ENCODE results near the gene PFN3. TPM values are rescaled to one million over a fixed set of nuclear protein-coding genes. Genes with fewer than 3 reads are reported as not detected.

PFN3 gene
- total and polyA plus RNA-seq, 2 of the 4 experiments (the other 2 are of a cell fraction): not detected

DNA sequence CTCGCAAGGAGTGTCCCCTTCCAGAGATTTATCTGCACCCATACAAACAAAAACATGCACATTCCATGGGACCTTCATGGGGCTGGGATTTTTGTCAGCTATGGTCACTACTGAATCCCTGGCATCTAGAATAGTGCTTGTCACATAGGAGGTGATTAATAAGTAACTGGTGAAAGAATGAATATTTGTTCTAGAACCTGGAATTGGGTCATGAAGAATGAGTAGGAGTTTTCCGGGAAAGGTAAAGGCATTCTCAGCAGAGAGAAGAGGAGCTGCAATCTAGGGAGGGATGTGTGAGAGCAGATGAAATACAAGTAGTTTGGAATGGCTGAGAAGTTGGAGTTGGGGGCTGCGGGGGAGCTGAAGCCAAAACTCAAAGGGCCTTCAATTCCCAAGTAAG is 46.2 kb downstream of the PFN3 start:
- H2AFZ ChIP-seq (replicated peaks; ENCODE audit: low read length, poor library complexity): no peak overlapping the region
- no peak overlapping the region for H3K9ac ChIP-seq (ENCODE audit: low read depth, low read length)
- WGBS, 2 experiments (ENCODE audit: extremely low coverage in 2 of 2, insufficient read length in 1 of 2): 100% methylated on average over 1 of the region's 3 CpGs; no CpG with 5 or more reads in 1 of the 2 experiments
- intact Hi-C loops (cut with micrococcal nuclease) (no loop called here), in situ Hi-C loops (cut with MboI; ENCODE audit: low sequenced_read_pairs) (no loop called here), dilution Hi-C loops (cut with HindIII; ENCODE audit: low sequenced_read_pairs, unreplicated experiment) (no loop called here)
- H3K18ac ChIP-seq (ENCODE audit: low read depth, low read length): no peak overlapping the region
- H3K9me1 ChIP-seq (ENCODE audit: insufficient read depth, low read length): peaks cover 6% of the 10 kb centered on the region; the same call in 1 of the 2 replicates
- no peak overlapping the region for H2BK120ac ChIP-seq (ENCODE audit: low read depth, low read length)
- no peak overlapping the region for H3K4me2 ChIP-seq (ENCODE audit: low read depth, low read length)
- no peaks in the 10 kb centered on the region; the same call in none of the 2 replicates for H4K20me1 ChIP-seq (ENCODE audit: insufficient read depth, low read length)
- H2AK5ac ChIP-seq (ENCODE audit: low read depth, low read length): no peak overlapping the region
- H3K9me3 ChIP-seq (ENCODE audit: control insufficient read depth, insufficient read depth, low read length): peaks cover 2% of the 10 kb centered on the region; the same call in 1 of the 2 replicates
- H3K4ac ChIP-seq (ENCODE audit: low read depth, low read length): no peak overlapping the region
- no peak overlapping the region for H3K23ac ChIP-seq (ENCODE audit: low read depth, low read length)
- no peak overlapping the region for H3K4me3 ChIP-seq (ENCODE audit: insufficient read depth, low read depth, low read length)
- no peak overlapping the region for H2BK20ac ChIP-seq (ENCODE audit: low read depth, low read length)
- H3K4me1 ChIP-seq (ENCODE audit: control insufficient read depth, insufficient read depth, low read length): peaks cover 13% of the 10 kb centered on the region
- ATAC-seq (ENCODE audit: low read depth): no peak
- no peak overlapping the region for H2BK15ac ChIP-seq (ENCODE audit: low read depth, low read length)
- no peak overlapping the region for H2BK5ac ChIP-seq (ENCODE audit: low read depth, low read length, poor library complexity, severe bottlenecking)
- H2AK9ac ChIP-seq (replicated peaks; ENCODE audit: low read depth, low read length, poor library complexity): no peak overlapping the region
- POLR2A ChIA-PET (ENCODE audit: unreplicated experiment): no interaction called here
- H3K79me1 ChIP-seq (ENCODE audit: low read depth in 1 of 2, low read length in 2 of 2): peaks cover 21 to 22% of the 10 kb centered on the region in 2 experiments
- peaks cover 8% of the 10 kb centered on the region; the same call in 1 of the 2 replicates for H3K27me3 ChIP-seq (ENCODE audit: control insufficient read depth, insufficient read depth, low read length)
- H3K36me3 ChIP-seq (ENCODE audit: control insufficient read depth, insufficient read depth, low read length): peaks cover 3% of the 10 kb centered on the region; the same call in 1 of the 2 replicates
- BruUV-seq (replicated peaks): no TSS peak
- no peak overlapping the region for H4K5ac ChIP-seq (ENCODE audit: low read depth, low read length)
- no peak for DNase-seq
- CTCF ChIA-PET: interaction anchor here (1.2 kb wide), 1 partner anchor 121 kb away, joined by 10 read pairs; no protein-coding TSS in a partner anchor
- TF ChIP-seq, protein P1, sequence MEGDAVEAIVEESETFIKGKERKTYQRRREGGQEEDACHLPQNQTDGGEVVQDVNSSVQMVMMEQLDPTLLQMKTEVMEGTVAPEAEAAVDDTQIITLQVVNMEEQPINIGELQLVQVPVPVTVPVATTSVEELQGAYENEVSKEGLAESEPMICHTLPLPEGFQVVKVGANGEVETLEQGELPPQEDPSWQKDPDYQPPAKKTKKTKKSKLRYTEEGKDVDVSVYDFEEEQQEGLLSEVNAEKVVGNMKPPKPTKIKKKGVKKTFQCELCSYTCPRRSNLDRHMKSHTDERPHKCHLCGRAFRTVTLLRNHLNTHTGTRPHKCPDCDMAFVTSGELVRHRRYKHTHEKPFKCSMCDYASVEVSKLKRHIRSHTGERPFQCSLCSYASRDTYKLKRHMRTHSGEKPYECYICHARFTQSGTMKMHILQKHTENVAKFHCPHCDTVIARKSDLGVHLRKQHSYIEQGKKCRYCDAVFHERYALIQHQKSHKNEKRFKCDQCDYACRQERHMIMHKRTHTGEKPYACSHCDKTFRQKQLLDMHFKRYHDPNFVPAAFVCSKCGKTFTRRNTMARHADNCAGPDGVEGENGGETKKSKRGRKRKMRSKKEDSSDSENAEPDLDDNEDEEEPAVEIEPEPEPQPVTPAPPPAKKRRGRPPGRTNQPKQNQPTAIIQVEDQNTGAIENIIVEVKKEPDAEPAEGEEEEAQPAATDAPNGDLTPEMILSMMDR (conservative IDR thresholded peaks at IDR 0.05; ENCODE audit: low read depth, low read length): no peak
- TF ChIP-seq POLR2A (IDR thresholded peaks at IDR 0.05; ENCODE audit: low read depth, low read length): no peak
- TF ChIP-seq FOS (IDR thresholded peaks at IDR 0.05; ENCODE audit: low read depth, low read length): no peak
- TF ChIP-seq RFX5 (IDR thresholded peaks at IDR 0.05; ENCODE audit: low read depth, low read length): no peak
- TF ChIP-seq SMC3 (IDR thresholded peaks at IDR 0.05; ENCODE audit: low read depth, low read length): no peak
- TF ChIP-seq MAFK (IDR thresholded peaks at IDR 0.05; ENCODE audit: low read depth, low read length): no peak
- TF ChIP-seq, protein P2, sequence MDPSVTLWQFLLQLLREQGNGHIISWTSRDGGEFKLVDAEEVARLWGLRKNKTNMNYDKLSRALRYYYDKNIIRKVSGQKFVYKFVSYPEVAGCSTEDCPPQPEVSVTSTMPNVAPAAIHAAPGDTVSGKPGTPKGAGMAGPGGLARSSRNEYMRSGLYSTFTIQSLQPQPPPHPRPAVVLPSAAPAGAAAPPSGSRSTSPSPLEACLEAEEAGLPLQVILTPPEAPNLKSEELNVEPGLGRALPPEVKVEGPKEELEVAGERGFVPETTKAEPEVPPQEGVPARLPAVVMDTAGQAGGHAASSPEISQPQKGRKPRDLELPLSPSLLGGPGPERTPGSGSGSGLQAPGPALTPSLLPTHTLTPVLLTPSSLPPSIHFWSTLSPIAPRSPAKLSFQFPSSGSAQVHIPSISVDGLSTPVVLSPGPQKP (IDR thresholded peaks at IDR 0.05; ENCODE audit: borderline replicate concordance, low read depth, low read length): no peak
- TF ChIP-seq MXI1 (IDR thresholded peaks at IDR 0.05; ENCODE audit: borderline replicate concordance, low read depth, low read length): no peak
- TF ChIP-seq CHD1 (IDR thresholded peaks at IDR 0.05; ENCODE audit: low read depth, low read length): no peak
- no peak for TF ChIP-seq NFE2L2 (IDR thresholded peaks at IDR 0.05; ENCODE audit: low read depth, low read length)
- no peak for TF ChIP-seq MAZ (IDR thresholded peaks at IDR 0.05; ENCODE audit: borderline replicate concordance, low read depth, low read length)
- no peak for TF ChIP-seq BHLHE40 (IDR thresholded peaks at IDR 0.05; ENCODE audit: low read depth, low read length)
- TF ChIP-seq RCOR1 (IDR thresholded peaks at IDR 0.05; ENCODE audit: insufficient replicate concordance, low read length): no peak
- no peak for TF ChIP-seq CEBPB (IDR thresholded peaks at IDR 0.05; ENCODE audit: low read depth, low read length)
- TF ChIP-seq, protein P3, sequence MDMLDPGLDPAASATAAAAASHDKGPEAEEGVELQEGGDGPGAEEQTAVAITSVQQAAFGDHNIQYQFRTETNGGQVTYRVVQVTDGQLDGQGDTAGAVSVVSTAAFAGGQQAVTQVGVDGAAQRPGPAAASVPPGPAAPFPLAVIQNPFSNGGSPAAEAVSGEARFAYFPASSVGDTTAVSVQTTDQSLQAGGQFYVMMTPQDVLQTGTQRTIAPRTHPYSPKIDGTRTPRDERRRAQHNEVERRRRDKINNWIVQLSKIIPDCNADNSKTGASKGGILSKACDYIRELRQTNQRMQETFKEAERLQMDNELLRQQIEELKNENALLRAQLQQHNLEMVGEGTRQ (IDR thresholded peaks at IDR 0.05; ENCODE audit: low read depth, low read length): no peak
- no peak for TF ChIP-seq RAD21 (IDR thresholded peaks at IDR 0.05; ENCODE audit: low read length)
- no peak overlapping the region for H3K27ac ChIP-seq (ENCODE audit: insufficient read depth, low read length)
- no peak overlapping the region for H4K8ac ChIP-seq (ENCODE audit: low read depth in 2 of 2, low read length in 2 of 2)
- H4K91ac ChIP-seq (ENCODE audit: insufficient read depth, low read depth, low read length): no peak overlapping the region
- H3K56ac ChIP-seq (ENCODE audit: extremely low read depth, insufficient read depth, low read length): no peak overlapping the region
- no peak overlapping the region for H3K14ac ChIP-seq (replicated peaks; ENCODE audit: low read depth, low read length)

Measured in IMR-90 (cell line).